Vagina (tissue), 2 donors: ENCODE measurements around the gene DEGS1. TPM values are rescaled to one million over a fixed set of nuclear protein-coding genes. Genes with fewer than 3 reads are reported as not detected.

Experiments
- DNase-seq, 2 donors: peaks; one replicate each; pipeline ENCODE4 v3.0.0-alpha.2; 2017; ENCODE audit errors: extremely low spot score in 2 of 2
- H3K27ac ChIP-seq: fragments of 200-600 bp; sonication (generic); one replicate; pipeline ENCODE4 v1.5.1; 2019
- H3K27me3 ChIP-seq: fragments of 200-600 bp; sonication (generic); one replicate; pipeline ENCODE4 v1.5.1; 2019
- H3K36me3 ChIP-seq, 2 donors: fragments of 200-600 bp; sonication (generic); one replicate each; pipeline ENCODE4 v1.5.1; 2017 to 2019
- H3K4me1 ChIP-seq: fragments of 200-600 bp; sonication (generic); one replicate; pipeline ENCODE4 v1.5.1; 2019
- H3K4me3 ChIP-seq, 2 donors: fragments of 200-600 bp; sonication (generic); 1 replicate in 1 of 2; 2 replicates in 1 of 2; pipeline ENCODE4 v1.5.1; 2016 to 2019
- H3K9me3 ChIP-seq: fragments of 200-600 bp; sonication (generic); one replicate; pipeline ENCODE4 v1.5.1; 2019
- CTCF ChIP-seq, 3 experiments: fragments of 450-650 bp in 2 of 3; fragments of 200-600 bp in 1 of 3; sonication (generic) in 1 of 3; IDR thresholded peaks; one replicate each; pipeline ENCODE4 v1.5.1; 2017 to 2019; ENCODE audit warnings: antibody characterized with exemption in 3 of 3, mild to moderate bottlenecking in 2 of 3, moderate library complexity in 2 of 3
- POLR2A ChIP-seq, 2 donors: fragments of 450-650 bp; IDR thresholded peaks; one replicate each; pipeline ENCODE4 v1.6.1; 2017; ENCODE audit warnings: antibody characterized with exemption in 2 of 2, mild to moderate bottlenecking in 2 of 2, moderate library complexity in 2 of 2
- POLR2AphosphoS5 ChIP-seq, 2 donors: sonication (generic); formaldehyde crosslinking; IDR thresholded peaks; one replicate each; pipeline ENCODE4 v1.9.0; 2017; ENCODE audit warnings: antibody characterized with exemption in 2 of 2, mild to moderate bottlenecking in 2 of 2, low read depth in 1 of 2; ENCODE audit not compliant: insufficient read depth in 1 of 2
- intact Hi-C: fragments of 100-400 bp; cut with DNase I; formaldehyde crosslinking; loops from one replicate; pipeline ENCODE4 v1.15.1; 2023
- total RNA-seq: library from RNA; depleted of rRNA; stranded (reverse); fragments of >200 nt; gene quantifications from one replicate; pipeline ENCODE4 v1.2.3, GENCODE V29; 2016

DEGS1 gene
- total RNA-seq, 1 donor from 2014 or later: 130 TPM

DNA sequence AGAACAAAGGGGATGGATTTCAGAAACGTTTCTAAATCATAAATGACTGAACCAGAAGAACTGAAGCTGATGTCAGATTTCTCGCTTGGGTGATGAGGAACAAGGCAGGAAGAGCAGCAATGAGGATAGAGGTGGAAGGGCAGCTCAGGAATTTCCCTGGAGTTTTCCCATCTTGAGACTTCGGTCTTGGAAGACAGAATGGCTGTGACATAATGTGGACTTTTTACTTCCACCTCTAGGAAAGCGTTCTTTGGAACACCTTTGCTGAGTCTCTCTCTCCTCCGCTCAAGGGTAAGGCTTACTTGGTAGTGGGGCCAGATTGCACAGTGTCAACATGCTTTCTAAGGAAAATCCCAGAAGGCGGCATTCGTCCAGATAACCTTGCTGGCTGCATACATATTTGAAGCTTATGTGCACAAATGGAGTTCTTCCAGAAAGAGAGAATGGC, 36.6 kb downstream of the DEGS1 start:
- Histone ChIP-seq H3K36me3 (no peaks in the 10 kb centered on the region), H3K27me3 (no peaks in the 10 kb centered on the region), H3K9me3 (no peaks in the 10 kb centered on the region), H3K4me3 (no peak overlapping the region), H3K4me1 (peaks cover 11% of the 10 kb centered on the region), H3K27ac (no peak overlapping the region)
- TF ChIP-seq POLR2A (IDR thresholded peaks at IDR 0.05) (no peak), POLR2AphosphoS5 (IDR thresholded peaks at IDR 0.05; ENCODE audit: insufficient read depth in 1 of 2, low read depth in 1 of 2) (no peak), CTCF (IDR thresholded peaks at IDR 0.05) (no peak)
- intact Hi-C loops: no loop called here
- DNase-seq: no peak

DNA sequence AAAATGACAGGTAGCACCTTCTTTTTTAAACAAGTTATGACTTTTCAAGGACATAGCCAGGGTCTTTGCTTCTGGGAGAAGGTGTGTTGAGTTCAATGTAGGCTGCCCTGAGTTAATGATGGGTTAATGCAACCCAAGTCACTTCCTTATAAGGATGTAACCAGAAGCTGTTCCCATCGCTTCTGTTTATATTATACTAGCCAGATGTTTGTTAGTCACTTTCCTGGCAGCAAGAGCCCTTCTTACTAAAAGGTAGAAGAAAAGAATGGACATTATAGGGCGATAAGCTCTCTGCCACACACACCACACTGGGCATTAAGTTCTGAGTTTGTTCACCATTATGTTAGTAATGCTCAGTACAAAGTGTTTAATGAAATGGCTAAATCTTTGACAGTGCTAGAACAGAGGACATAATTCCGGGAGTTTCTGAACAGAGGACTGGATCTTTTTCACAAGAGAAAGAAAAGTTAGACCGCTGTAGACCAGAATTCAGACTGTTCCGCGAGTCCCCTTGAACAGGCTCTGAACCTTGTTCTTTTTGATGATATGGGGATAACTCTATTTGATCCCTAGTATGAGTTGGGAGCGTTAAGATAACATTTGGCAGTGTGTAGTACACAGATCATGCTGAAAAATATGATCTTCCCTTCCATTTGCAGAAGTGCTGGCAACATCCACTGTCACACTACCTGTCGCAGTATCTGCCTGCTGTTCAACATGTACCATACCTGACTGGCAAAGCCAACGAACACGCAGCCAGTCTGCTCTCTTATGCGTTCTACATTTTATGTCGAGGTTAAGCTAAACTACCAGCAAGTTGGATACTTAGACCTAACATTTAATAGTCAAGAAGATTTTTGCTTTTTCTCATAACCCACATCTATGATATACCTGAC, 41.0 kb downstream of the DEGS1 start:
- Histone ChIP-seq H3K36me3 (peaks cover 0 to 11% of the 10 kb centered on the region in 2 donors), H3K27me3 (no peaks in the 10 kb centered on the region), H3K27ac (no peak overlapping the region), H3K4me1 (peaks cover 11% of the 10 kb centered on the region), H3K9me3 (no peaks in the 10 kb centered on the region), H3K4me3 (no peak overlapping the region)
- DNase-seq: no peak
- TF ChIP-seq POLR2A (IDR thresholded peaks at IDR 0.05): no peak
- peak in 1 of 2 donors; percentile 27 for TF ChIP-seq POLR2AphosphoS5 (IDR thresholded peaks at IDR 0.05; ENCODE audit: insufficient read depth in 1 of 2, low read depth in 1 of 2)
- intact Hi-C loops: no loop called here

- DNase-seq: no peak
- peaks cover 0 to 38% of the 10 kb centered on the region in 2 donors for H3K36me3 ChIP-seq
- H3K4me3 ChIP-seq: no peak overlapping the region
- no peaks in the 10 kb centered on the region for H3K27me3 ChIP-seq
- no peaks in the 10 kb centered on the region for H3K9me3 ChIP-seq
- TF ChIP-seq POLR2A (IDR thresholded peaks at IDR 0.05) (no peak), CTCF (IDR thresholded peaks at IDR 0.05) (no peak), POLR2AphosphoS5 (IDR thresholded peaks at IDR 0.05; ENCODE audit: insufficient read depth in 1 of 2, low read depth in 1 of 2) (no peak)
- no peak overlapping the region for H3K27ac ChIP-seq
- H3K4me1 ChIP-seq: peaks cover 11% of the 10 kb centered on the region
- intact Hi-C loops: no loop called here
These were observed 43.9 kb downstream of the DEGS1 start for GRCh38 chr1:224226849-224227502.

- no peak for TF ChIP-seq POLR2AphosphoS5 (IDR thresholded peaks at IDR 0.05; ENCODE audit: insufficient read depth in 1 of 2, low read depth in 1 of 2)
- no peak for TF ChIP-seq POLR2A (IDR thresholded peaks at IDR 0.05)
- TF ChIP-seq CTCF (IDR thresholded peaks at IDR 0.05): no peak
- H3K27ac ChIP-seq: no peak overlapping the region
- no peaks in the 10 kb centered on the region for H3K4me1 ChIP-seq
- intact Hi-C loops: no loop called here
- no peak overlapping the region for H3K4me3 ChIP-seq
- DNase-seq: no peak
- no peaks in the 10 kb centered on the region for H3K27me3 ChIP-seq
- no peaks in the 10 kb centered on the region for H3K9me3 ChIP-seq
- peaks cover 0 to 47% of the 10 kb centered on the region in 2 donors for H3K36me3 ChIP-seq
These were observed 51.0 kb downstream of the DEGS1 start for GRCh38 chr1:224234017-224234416.

DNA sequence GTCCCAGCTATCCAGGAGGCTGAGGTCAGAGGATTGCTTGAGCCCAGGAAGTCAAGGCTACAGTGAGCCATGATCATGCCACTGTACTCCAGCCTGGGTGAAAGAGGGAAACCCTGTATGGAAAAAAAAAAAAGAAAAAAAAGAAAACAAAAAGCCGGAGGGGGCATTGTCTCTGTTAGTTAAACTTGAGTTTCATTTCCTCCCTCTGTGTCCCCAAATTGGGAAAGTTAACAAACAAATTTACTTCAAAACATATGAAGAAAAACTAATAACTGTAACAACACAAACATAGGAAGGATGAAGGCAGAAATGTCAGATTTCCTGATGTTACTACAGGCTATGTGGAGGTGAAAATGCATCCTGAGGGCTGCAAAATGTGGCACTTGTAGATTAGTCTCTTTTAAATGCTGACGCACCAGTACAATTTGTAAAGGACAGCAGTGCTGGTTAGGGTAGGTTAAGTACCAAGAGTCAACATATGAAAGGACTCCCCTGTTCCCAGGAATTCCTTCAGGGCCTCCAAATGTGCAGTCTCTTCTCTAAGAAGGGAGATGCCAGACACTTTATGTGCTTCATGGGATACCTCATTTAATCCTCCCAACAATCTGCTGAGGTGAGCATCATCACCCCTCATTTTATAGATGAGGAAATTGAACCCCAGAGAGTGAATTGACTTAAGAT, 52.9 kb downstream of the DEGS1 start:
- Histone ChIP-seq H3K27me3 (no peaks in the 10 kb centered on the region), H3K27ac (no peak overlapping the region), H3K9me3 (no peaks in the 10 kb centered on the region), H3K4me3 (no peak overlapping the region), H3K36me3 (peaks cover 0 to 30% of the 10 kb centered on the region in 2 donors), H3K4me1 (no peaks in the 10 kb centered on the region)
- intact Hi-C loops: no loop called here
- no peak for TF ChIP-seq CTCF (IDR thresholded peaks at IDR 0.05)
- no peak for TF ChIP-seq POLR2AphosphoS5 (IDR thresholded peaks at IDR 0.05; ENCODE audit: insufficient read depth in 1 of 2, low read depth in 1 of 2)
- no peak for TF ChIP-seq POLR2A (IDR thresholded peaks at IDR 0.05)
- no peak for DNase-seq
